Measurements from ENCODE around the gene DAD1. TPM values are rescaled to one million over a fixed set of nuclear protein-coding genes. Genes with fewer than 3 reads are reported as not detected.
"Not testable (repeated sequence)": the region's sequence is repeated elsewhere in the genome, so short reads cannot be mapped to it uniquely, and the experiment has no call there.

Gene DAD1
- polyA plus RNA-seq (ENCODE audit: insufficient read length in 3 of 3): 100 to 1,000 TPM; 231 to 273 (median 251) TPM
- long read RNA-seq, donor 1, transcript DAD1-201 (3 exons, 731 nt): major isoform, 171 of 216 reads
- long read RNA-seq, donor 1, partial matches to known transcripts: 42 of 216 reads
- long read RNA-seq, donor 1, other reads (novel, unspliced or antisense): 0 of 216 reads
- long read RNA-seq, donor 2, transcript DAD1-201 (3 exons, 731 nt): major isoform, 246 of 268 reads
- long read RNA-seq, donor 2, partial matches to known transcripts: 21 of 268 reads
- long read RNA-seq, donor 2, other reads (novel, unspliced or antisense): 0 of 268 reads
- long read RNA-seq, donor 3, transcript DAD1-201 (3 exons, 731 nt): major isoform, 203 of 242 reads
- long read RNA-seq, donor 3, partial matches to known transcripts: 38 of 242 reads
- long read RNA-seq, donor 3, other reads (novel, unspliced or antisense): 0 of 242 reads
- long read RNA-seq, donor 4, transcript DAD1-201 (3 exons, 731 nt): major isoform, 276 of 333 reads
- long read RNA-seq, donor 4, partial matches to known transcripts: 57 of 333 reads
- long read RNA-seq, donor 4, other reads (novel, unspliced or antisense): 0 of 333 reads
- long read RNA-seq, donor 5, transcript DAD1-201 (3 exons, 731 nt): major isoform, 120 of 144 reads
- long read RNA-seq, donor 5, partial matches to known transcripts: 24 of 144 reads
- long read RNA-seq, donor 5, other reads (novel, unspliced or antisense): 0 of 144 reads
- long read RNA-seq, donor 6, transcript DAD1-201 (3 exons, 731 nt): major isoform, 152 of 179 reads
- long read RNA-seq, donor 6, partial matches to known transcripts: 27 of 179 reads
- long read RNA-seq, donor 6, other reads (novel, unspliced or antisense): 0 of 179 reads
- long read RNA-seq, donor 7, transcript DAD1-201 (3 exons, 731 nt): major isoform, 225 of 290 reads
- long read RNA-seq, donor 7, partial matches to known transcripts: 64 of 290 reads
- long read RNA-seq, donor 7, other reads (novel, unspliced or antisense): 0 of 290 reads
- long read RNA-seq, donor 8, transcript DAD1-201 (3 exons, 731 nt): major isoform, 66 of 80 reads
- long read RNA-seq, donor 8, partial matches to known transcripts: 12 of 80 reads
- long read RNA-seq, donor 8, other reads (novel, unspliced or antisense): 0 of 80 reads
- long read RNA-seq, donor 9, transcript DAD1-201 (3 exons, 731 nt): major isoform, 237 of 284 reads
- long read RNA-seq, donor 9, partial matches to known transcripts: 44 of 284 reads
- long read RNA-seq, donor 9, other reads (novel, unspliced or antisense): 0 of 284 reads
- long read RNA-seq, donor 10, transcript DAD1-201 (3 exons, 731 nt): major isoform, 188 of 217 reads
- long read RNA-seq, donor 10, partial matches to known transcripts: 29 of 217 reads
- long read RNA-seq, donor 10, other reads (novel, unspliced or antisense): 0 of 217 reads
- long read RNA-seq, donor 11, transcript DAD1-201 (3 exons, 731 nt): major isoform, 126 of 157 reads
- long read RNA-seq, donor 11, partial matches to known transcripts: 30 of 157 reads
- long read RNA-seq, donor 11, other reads (novel, unspliced or antisense): 0 of 157 reads
- long read RNA-seq, donor 12, transcript DAD1-201 (3 exons, 731 nt): major isoform, 249 of 271 reads
- long read RNA-seq, donor 12, partial matches to known transcripts: 21 of 271 reads
- long read RNA-seq, donor 12, other reads (novel, unspliced or antisense): 0 of 271 reads
- long read RNA-seq, donor 13, transcript DAD1-201 (3 exons, 731 nt): major isoform, 121 of 149 reads
- long read RNA-seq, donor 13, partial matches to known transcripts: 27 of 149 reads
- long read RNA-seq, donor 13, other reads (novel, unspliced or antisense): 0 of 149 reads
- long read RNA-seq, donor 14: 0 reads
- long read RNA-seq, donor 15: 0 reads
- long read RNA-seq, donor 16, transcript DAD1-201 (3 exons, 731 nt): major isoform, 278 of 337 reads
- long read RNA-seq, donor 16, partial matches to known transcripts: 59 of 337 reads
- long read RNA-seq, donor 16, other reads (novel, unspliced or antisense): 0 of 337 reads

DNA sequence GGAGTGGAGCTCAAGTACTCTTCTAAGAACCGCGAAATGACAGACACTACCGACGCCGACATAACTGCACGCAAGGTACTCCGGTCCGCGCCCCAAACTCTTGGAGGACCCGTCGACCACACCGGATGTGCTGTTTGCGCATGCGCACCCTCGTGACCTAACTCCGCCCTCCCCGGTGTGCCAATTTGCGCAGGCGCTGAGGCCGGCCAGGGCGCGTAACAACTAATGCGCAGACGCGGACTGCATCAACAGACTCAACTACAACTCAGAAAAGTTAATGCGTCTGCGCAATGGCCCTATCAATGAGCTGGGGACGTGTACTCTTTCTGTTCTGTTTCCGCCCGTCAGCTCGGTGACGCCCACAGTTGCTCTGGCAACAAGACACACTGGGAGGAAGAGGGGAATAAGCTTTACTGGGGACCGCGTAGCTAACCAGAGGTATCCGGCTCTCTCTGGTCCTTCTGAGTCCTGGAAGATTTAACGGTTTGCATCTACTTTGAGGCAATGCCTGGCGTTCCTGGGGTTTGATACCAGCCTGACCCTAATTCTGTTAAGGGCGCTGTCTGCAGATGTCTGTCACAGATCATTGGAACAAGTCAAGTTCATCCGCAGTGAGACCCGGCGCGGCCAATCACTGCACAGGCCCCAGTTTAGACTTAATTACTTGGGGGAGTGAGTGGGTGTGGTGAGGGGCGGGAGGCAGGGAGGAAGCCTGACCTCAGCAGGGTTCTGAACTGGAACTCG lies at the start of gene DAD1:
Gene DAD1 (minus strand): TSS at position 129 of the 744 bp plus-strand sequence. CDS start 67 bp downstream, at position 62.
- peak; percentile 100 for DNase-seq

- DNase-seq: not testable (repeated sequence)
These were observed 47.0 kb upstream of the DAD1 start for GRCh38 chr14:22635980-22636379.

DNA sequence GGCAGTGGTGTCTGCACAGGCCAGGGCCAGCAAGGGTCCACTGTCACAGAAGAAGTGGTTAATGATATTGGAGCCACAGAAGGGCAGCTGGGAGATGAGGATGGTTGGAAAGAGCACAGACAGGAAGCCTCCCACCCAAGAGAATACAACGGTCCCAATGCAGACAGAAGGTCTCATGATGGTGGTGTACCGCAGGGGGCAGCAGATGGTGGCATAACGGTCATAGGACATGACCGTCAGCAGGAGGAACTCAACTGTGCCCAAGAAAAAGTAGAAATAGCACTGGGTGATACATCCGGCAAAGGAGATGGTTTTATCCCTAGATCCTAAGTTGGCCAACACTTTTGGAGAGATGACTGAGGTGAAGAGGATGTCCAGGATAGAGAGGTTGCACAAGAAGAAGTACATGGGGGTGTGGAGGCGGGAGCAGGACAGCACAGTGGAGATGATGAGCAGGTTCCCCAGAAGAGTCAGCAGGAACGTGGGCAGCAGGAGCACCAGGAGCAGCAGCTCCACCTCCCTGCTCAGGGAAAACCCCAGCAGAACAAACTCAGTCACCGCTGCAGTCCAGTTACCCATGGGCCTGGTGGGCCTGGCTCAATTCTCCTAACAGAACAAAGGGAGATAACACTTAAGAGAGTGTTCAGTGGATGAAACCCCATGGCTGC lies 45.3 kb upstream of the DAD1 start:
- no peak for DNase-seq

DNA sequence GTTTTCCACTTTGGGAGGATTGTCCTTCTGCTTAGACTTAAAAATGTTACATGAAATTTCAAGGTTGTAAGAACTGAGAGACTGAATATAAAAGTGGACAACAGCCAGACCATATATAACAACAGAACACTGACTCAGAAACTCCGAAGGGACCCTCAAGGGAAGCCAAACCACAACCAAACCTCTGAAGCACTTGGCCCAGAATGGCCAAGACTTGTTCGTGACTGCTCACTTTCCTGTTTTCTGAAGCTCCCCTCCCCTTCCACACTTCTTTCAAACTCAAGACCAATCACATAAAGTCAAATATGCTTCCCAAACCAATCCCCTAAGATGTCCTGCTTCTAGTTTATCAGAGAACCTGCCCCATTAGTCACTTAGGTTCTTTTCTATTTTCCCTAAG lies 41.5 kb upstream of the DAD1 start:
- no peak for DNase-seq

DNA sequence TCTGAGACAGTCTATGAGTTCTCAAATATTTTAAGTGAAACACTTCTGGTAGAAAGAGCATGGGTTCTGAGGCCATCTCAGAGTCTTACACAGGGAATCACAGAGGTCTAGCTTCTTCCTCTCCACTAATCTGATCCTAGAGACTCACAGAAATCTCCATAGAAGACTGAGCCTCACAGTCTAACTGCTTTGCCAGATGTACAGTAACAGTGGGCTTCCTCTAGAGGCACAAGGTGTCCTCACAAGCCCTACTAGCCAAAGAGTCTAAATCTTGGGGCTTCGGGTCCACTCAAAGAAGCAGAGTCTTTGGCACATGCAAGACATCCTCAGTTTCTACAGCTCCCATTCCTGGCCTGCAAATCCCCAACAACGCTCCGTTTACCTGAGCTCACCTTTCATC lies 41.0 kb upstream of the DAD1 start:
- DNase-seq: no peak

- no peak for DNase-seq
These were observed 40.3 kb upstream of the DAD1 start for GRCh38 chr14:22629361-22629760.

GRCh38 chr14:22627506-22628263 lies 38.7 kb upstream of the DAD1 start:
- DNase-seq: no peak

DNA sequence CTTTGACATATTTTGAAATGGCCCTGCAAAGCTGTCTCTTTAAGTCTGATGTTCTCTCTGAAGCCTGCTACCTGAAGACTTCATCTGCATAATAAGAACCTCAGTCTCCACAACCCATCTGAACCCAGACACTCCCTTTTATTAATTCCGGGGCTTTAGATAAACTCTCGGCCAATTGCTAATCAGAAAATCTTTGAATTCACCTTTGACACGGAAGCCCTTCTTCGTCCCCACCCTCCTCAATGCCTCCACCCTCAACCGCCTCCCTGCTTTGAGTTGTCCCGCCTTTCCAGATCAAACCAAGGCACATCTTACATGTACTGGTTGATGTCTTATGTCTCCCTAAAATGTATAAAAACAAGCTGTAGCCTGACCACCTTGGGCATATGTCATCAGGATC lies 37.6 kb upstream of the DAD1 start:
- DNase-seq: no peak

- DNase-seq: no peak
These were observed 34.0 kb upstream of the DAD1 start for GRCh38 chr14:22623047-22623446.

- no peak for DNase-seq
These were observed 33.2 kb upstream of the DAD1 start for GRCh38 chr14:22622255-22622654.

GRCh38 chr14:22615765-22616164 lies 26.7 kb upstream of the DAD1 start:
- DNase-seq: not testable (repeated sequence)

DNA sequence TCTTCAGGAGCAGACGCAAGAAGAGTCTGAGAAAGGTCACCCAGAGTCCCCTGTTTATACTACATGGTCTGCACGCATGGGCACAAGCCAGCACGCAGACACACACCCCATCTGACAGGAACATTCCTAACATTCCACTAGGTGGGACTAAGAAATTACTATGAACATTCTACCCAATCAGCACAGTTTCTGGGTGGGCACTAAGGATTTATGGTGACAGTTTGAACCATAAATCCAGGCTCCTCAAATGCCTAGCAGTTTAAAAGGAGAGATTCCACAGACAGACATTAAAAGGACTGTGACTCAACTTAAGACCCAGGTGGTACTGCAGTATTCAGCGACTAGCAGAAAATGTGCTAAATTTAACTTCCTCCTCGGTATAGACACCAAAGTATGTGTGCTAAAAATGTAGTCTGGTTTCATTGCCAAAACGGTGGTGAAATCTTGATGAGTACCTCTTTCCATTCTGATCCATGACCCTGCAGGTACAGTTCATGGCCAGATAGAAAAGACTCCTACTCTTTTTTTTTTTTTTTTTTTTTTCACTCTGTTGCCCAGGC lies 25.3 kb upstream of the DAD1 start:
- DNase-seq: peak; percentile 92

- DNase-seq: no peak
These were observed 24.8 kb upstream of the DAD1 start for GRCh38 chr14:22613736-22614239.

GRCh38 chr14:22613106-22613695 lies 24.2 kb upstream of the DAD1 start:
- no peak for DNase-seq

- no peak for DNase-seq
These were observed 21.9 kb upstream of the DAD1 start for GRCh38 chr14:22610931-22611330.

- DNase-seq: no peak
These were observed 18.3 kb upstream of the DAD1 start for GRCh38 chr14:22607291-22607690.

GRCh38 chr14:22606380-22606779 lies 17.4 kb upstream of the DAD1 start:
- DNase-seq: no peak
